Esophagus mucosa (tissue), 1 donor: ENCODE measurements around the gene MCM7. TPM values are rescaled to one million over a fixed set of nuclear protein-coding genes. Genes with fewer than 3 reads are reported as not detected.

Experiments
- ATAC-seq: fragments of 200-7000 bp; cut with Tn5 transposase; one replicate; pipeline ENCODE4 v1.9.1; 2020
- total RNA-seq: library from RNA; stranded (reverse); gene quantifications from one replicate; pipeline ENCODE4 v1.2.4, GENCODE V29; 2023
- donor health status: DM: yes; HTN: yes; CAD: no.

The MCM7 gene
- total RNA-seq, 1 donor from 2014 or later: 53.0 TPM

GRCh38 chr7:100093498-100093897 is 7.7 kb downstream of the MCM7 start:
- ATAC-seq: no peak

- ATAC-seq: no peak
These were observed 8.1 kb downstream of the MCM7 start for GRCh38 chr7:100093054-100093453.

- no peak for ATAC-seq
These were observed 9.6 kb downstream of the MCM7 start for GRCh38 chr7:100091411-100092181.

GRCh38 chr7:100090527-100091410 is 10.4 kb downstream of the MCM7 start:
- peak; percentile 54 for ATAC-seq

- peak; percentile 21 for ATAC-seq
These were observed 11.6 kb downstream of the MCM7 start for GRCh38 chr7:100089458-100090196.

- peak; percentile 68 for ATAC-seq
These were observed 12.4 kb downstream of the MCM7 start, which contains the start of gene COPS6 for GRCh38 chr7:100088621-100089457. TSS of gene COPS6 (plus strand) at chr7:100088969. CDS start at chr7:100088991, 22 bp downstream.

GRCh38 chr7:100088095-100088620 is 13.0 kb downstream of the MCM7 start:
- ATAC-seq: no peak

GRCh38 chr7:100087055-100087750 is 14.0 kb downstream of the MCM7 start:
- ATAC-seq: no peak

- no peak for ATAC-seq
These were observed 15.7 kb downstream of the MCM7 start for GRCh38 chr7:100085515-100085914.

- no peak for ATAC-seq
These were observed 18.2 kb downstream of the MCM7 start for GRCh38 chr7:100082978-100083377.

- peak; percentile 97 for ATAC-seq
These were observed 19.6 kb downstream of the MCM7 start, which contains the start of gene ZNF3 for GRCh38 chr7:100081535-100082102. TSS of gene ZNF3 (minus strand) at chr7:100081723. CDS start at chr7:100077357, 4,366 bp downstream.

- no peak for ATAC-seq
These were observed 20.2 kb downstream of the MCM7 start for GRCh38 chr7:100080907-100081534.

GRCh38 chr7:100079024-100079560 is 22.1 kb downstream of the MCM7 start:
- no peak for ATAC-seq

GRCh38 chr7:100077205-100077604 is 24.0 kb downstream of the MCM7 start:
- ATAC-seq: no peak

- no peak for ATAC-seq
These were observed 25.8 kb downstream of the MCM7 start for GRCh38 chr7:100075418-100075817.

- ATAC-seq: no peak
These were observed 26.4 kb downstream of the MCM7 start for GRCh38 chr7:100074841-100075240.

- ATAC-seq: no peak
These were observed 28.7 kb downstream of the MCM7 start for GRCh38 chr7:100072462-100072861.

- no peak for ATAC-seq
These were observed 30.0 kb downstream of the MCM7 start for GRCh38 chr7:100071018-100071723.

GRCh38 chr7:100069991-100070390 is 31.2 kb downstream of the MCM7 start:
- ATAC-seq: no peak
